GM12872 (cell line): ENCODE data around the gene BCL11A.

Experiments used
- CTCF ChIP-seq: IDR thresholded peaks from 3 replicates; pipeline ENCODE4 v1.5.1; 2011; ENCODE audit warnings: low read depth, mild to moderate bottlenecking, low read length, moderate library complexity; ENCODE audit not compliant: insufficient read depth

The BCL11A gene

GRCh38 chr2:60487174-60487573, 66.3 kb downstream of the BCL11A start:
- TF ChIP-seq CTCF: no peak

GRCh38 chr2:60486551-60486950, 66.9 kb downstream of the BCL11A start:
- no peak for TF ChIP-seq CTCF

- no peak for TF ChIP-seq CTCF
Observed at GRCh38 chr2:60486067-60486466, 67.4 kb downstream of the BCL11A start.

- no peak for TF ChIP-seq CTCF
Observed at GRCh38 chr2:60485550-60485949, 67.9 kb downstream of the BCL11A start.

GRCh38 chr2:60485055-60485454, 68.4 kb downstream of the BCL11A start:
- no peak for TF ChIP-seq CTCF

- no peak for TF ChIP-seq CTCF
Observed at GRCh38 chr2:60484133-60484645, 69.3 kb downstream of the BCL11A start.

- no peak for TF ChIP-seq CTCF
Observed at GRCh38 chr2:60483401-60483800, 70.1 kb downstream of the BCL11A start.

GRCh38 chr2:60482222-60482621, 71.2 kb downstream of the BCL11A start:
- TF ChIP-seq CTCF: no peak
